GM12878 (cell line): ENCODE results near the gene GABBR2.

Experiments
- BHLHE40 ChIP-seq, 2 experiments: fragments of 450-650 bp in 1 of 2; IDR thresholded peaks; 2 replicates each; pipeline ENCODE4 v1.6.1; 2011 to 2017; ENCODE audit warnings: low read depth in 2 of 2, borderline replicate concordance in 1 of 2, improper control_type of control experiment in 1 of 2, low read length in 1 of 2, mild to moderate bottlenecking in 1 of 2
- BMI1 ChIP-seq: fragments of 450-650 bp; IDR thresholded peaks from 2 replicates; pipeline ENCODE4 v1.6.1; 2016; ENCODE audit warnings: mild to moderate bottlenecking, moderate library complexity, borderline replicate concordance
- CREB1 ChIP-seq: IDR thresholded peaks from 2 replicates; pipeline ENCODE4 v1.6.1; 2012; ENCODE audit warnings: low read depth, mild to moderate bottlenecking, inconsistent platforms
- CTCF ChIP-seq, 3 experiments: IDR thresholded peaks in 2 of 3; conservative IDR thresholded peaks in 1 of 3; 2 replicates each; pipeline ENCODE4 v1.5.1; 2011; ENCODE audit warnings: low read depth in 3 of 3, low read length in 3 of 3, mild to moderate bottlenecking in 3 of 3, control low read depth in 2 of 3, moderate library complexity in 2 of 3, inconsistent platforms in 1 of 3, mixed read lengths in 1 of 3; ENCODE audit not compliant: control insufficient read depth in 2 of 3, insufficient read depth in 1 of 3; ENCODE audit errors: extremely low read depth in 1 of 3
- EP300 ChIP-seq, 2 experiments: fragments of 150-350 bp in 1 of 2; IDR thresholded peaks; 2 replicates each; pipeline ENCODE4 v1.6.1; 2011 to 2012; ENCODE audit warnings: low read depth in 2 of 2, low read length in 2 of 2, borderline replicate concordance in 1 of 2, improper control_type of control experiment in 1 of 2, inconsistent platforms in 1 of 2; ENCODE audit not compliant: control insufficient read depth in 1 of 2
- FOS ChIP-seq: IDR thresholded peaks from 3 replicates; pipeline ENCODE4 v1.6.1; 2011; ENCODE audit warnings: borderline replicate concordance; ENCODE audit not compliant: insufficient read length; ENCODE audit errors: extremely low read depth
- POLR2A ChIP-seq: IDR thresholded peaks from 2 replicates; pipeline ENCODE4 v1.6.1; 2011; ENCODE audit warnings: low read depth, mild to moderate bottlenecking, low read length
- SP1 ChIP-seq: IDR thresholded peaks from one replicate; pipeline ENCODE4 v1.6.1; 2011; ENCODE audit warnings: low read depth, low read length
- TF ChIP-seq, protein P1 (sequence below): IDR thresholded peaks from 2 replicates; pipeline ENCODE4 v1.6.1; 2011; ENCODE audit warnings: low read depth, low read length, improper control_type of control experiment, borderline replicate concordance
- TF ChIP-seq, protein P2 (sequence below): IDR thresholded peaks from 2 replicates; pipeline ENCODE4 v1.6.1; 2011; ENCODE audit warnings: borderline replicate concordance, low read depth, mild to moderate bottlenecking, moderate library complexity, low read length; ENCODE audit not compliant: insufficient read depth, poor library complexity, severe bottlenecking

- TF ChIP-seq CREB1 (no peak), SP1 (no peak), CTCF (IDR thresholded peaks at IDR 0.05 in 2 of 3, conservative IDR thresholded peaks at IDR 0.05 in 1 of 3; ENCODE audit: control insufficient read depth in 2 of 3, extremely low read depth in 1 of 3, insufficient read depth in 1 of 3, low read depth in 3 of 3, low read length in 3 of 3) (no peak), BMI1 (no peak), POLR2A (no peak), EP300 (IDR thresholded peaks at IDR 0.05; ENCODE audit: borderline replicate concordance in 1 of 2, control insufficient read depth in 1 of 2, low read depth in 2 of 2, low read length in 2 of 2) (no peak), BHLHE40 (IDR thresholded peaks at IDR 0.05; ENCODE audit: borderline replicate concordance in 1 of 2, low read depth in 2 of 2, low read length in 1 of 2) (no peak), FOS (no peak)
- TF ChIP-seq, protein P1, sequence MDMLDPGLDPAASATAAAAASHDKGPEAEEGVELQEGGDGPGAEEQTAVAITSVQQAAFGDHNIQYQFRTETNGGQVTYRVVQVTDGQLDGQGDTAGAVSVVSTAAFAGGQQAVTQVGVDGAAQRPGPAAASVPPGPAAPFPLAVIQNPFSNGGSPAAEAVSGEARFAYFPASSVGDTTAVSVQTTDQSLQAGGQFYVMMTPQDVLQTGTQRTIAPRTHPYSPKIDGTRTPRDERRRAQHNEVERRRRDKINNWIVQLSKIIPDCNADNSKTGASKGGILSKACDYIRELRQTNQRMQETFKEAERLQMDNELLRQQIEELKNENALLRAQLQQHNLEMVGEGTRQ: no peak
- TF ChIP-seq, protein P2, sequence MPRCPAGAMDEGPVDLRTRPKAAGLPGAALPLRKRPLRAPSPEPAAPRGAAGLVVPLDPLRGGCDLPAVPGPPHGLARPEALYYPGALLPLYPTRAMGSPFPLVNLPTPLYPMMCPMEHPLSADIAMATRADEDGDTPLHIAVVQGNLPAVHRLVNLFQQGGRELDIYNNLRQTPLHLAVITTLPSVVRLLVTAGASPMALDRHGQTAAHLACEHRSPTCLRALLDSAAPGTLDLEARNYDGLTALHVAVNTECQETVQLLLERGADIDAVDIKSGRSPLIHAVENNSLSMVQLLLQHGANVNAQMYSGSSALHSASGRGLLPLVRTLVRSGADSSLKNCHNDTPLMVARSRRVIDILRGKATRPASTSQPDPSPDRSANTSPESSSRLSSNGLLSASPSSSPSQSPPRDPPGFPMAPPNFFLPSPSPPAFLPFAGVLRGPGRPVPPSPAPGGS: no peak
These were observed 56.4 kb downstream of the GABBR2 start for GRCh38 chr9:98652302-98652701.
